ENCODE results near the gene KCNK10.
"Not testable (repeated sequence)": the region's sequence is repeated elsewhere in the genome, so short reads cannot be mapped to it uniquely, and the experiment has no call there.

The KCNK10 gene

GRCh38 chr14:88264116-88264515 lies 59.0 kb downstream of the KCNK10 start:
- no peak for DNase-seq

- DNase-seq, result not testable (repeated sequence)
Measured at GRCh38 chr14:88261302-88261701, 61.8 kb downstream of the KCNK10 start.

- no peak for DNase-seq
Measured at GRCh38 chr14:88258021-88258420, 65.0 kb downstream of the KCNK10 start.

GRCh38 chr14:88256997-88257950 lies 65.8 kb downstream of the KCNK10 start:
- DNase-seq, result no peak

GRCh38 chr14:88255798-88256197 lies 67.3 kb downstream of the KCNK10 start:
- DNase-seq, result no peak

- no peak for DNase-seq
Measured at GRCh38 chr14:88255196-88255595, 67.9 kb downstream of the KCNK10 start.

- DNase-seq, result no peak
Measured at GRCh38 chr14:88252498-88252897, 70.6 kb downstream of the KCNK10 start.

- no peak for DNase-seq
Measured at GRCh38 chr14:88251650-88252049, 71.4 kb downstream of the KCNK10 start.

GRCh38 chr14:88249266-88249665 lies 73.8 kb downstream of the KCNK10 start:
- no peak for DNase-seq

GRCh38 chr14:88248606-88249005 lies 74.5 kb downstream of the KCNK10 start:
- no peak for DNase-seq

GRCh38 chr14:88247228-88247627 lies 75.8 kb downstream of the KCNK10 start:
- no peak for DNase-seq

GRCh38 chr14:88245321-88245720 lies 77.7 kb downstream of the KCNK10 start:
- no peak for DNase-seq

GRCh38 chr14:88243946-88244345 lies 79.1 kb downstream of the KCNK10 start:
- no peak for DNase-seq

GRCh38 chr14:88242446-88242845 lies 80.6 kb downstream of the KCNK10 start:
- DNase-seq, result no peak

GRCh38 chr14:88241810-88242209 lies 81.3 kb downstream of the KCNK10 start:
- no peak for DNase-seq

GRCh38 chr14:88234442-88234841 lies 88.6 kb downstream of the KCNK10 start:
- no peak for DNase-seq

GRCh38 chr14:88233915-88234314 lies 89.2 kb downstream of the KCNK10 start:
- no peak for DNase-seq

- DNase-seq, result no peak
Measured at GRCh38 chr14:88232771-88233170, 90.3 kb downstream of the KCNK10 start.

- DNase-seq, result no peak
Measured at GRCh38 chr14:88231603-88232002, 91.5 kb downstream of the KCNK10 start.

GRCh38 chr14:88229428-88229827 lies 93.6 kb downstream of the KCNK10 start:
- DNase-seq, result no peak

- no peak for DNase-seq
Measured at GRCh38 chr14:88228522-88229236, 94.4 kb downstream of the KCNK10 start.

GRCh38 chr14:88227693-88228092 lies 95.4 kb downstream of the KCNK10 start:
- no peak for DNase-seq

GRCh38 chr14:88225721-88226120 lies 97.3 kb downstream of the KCNK10 start:
- DNase-seq, result no peak
